ENCODE measurements around the gene TEX38.

DNA sequence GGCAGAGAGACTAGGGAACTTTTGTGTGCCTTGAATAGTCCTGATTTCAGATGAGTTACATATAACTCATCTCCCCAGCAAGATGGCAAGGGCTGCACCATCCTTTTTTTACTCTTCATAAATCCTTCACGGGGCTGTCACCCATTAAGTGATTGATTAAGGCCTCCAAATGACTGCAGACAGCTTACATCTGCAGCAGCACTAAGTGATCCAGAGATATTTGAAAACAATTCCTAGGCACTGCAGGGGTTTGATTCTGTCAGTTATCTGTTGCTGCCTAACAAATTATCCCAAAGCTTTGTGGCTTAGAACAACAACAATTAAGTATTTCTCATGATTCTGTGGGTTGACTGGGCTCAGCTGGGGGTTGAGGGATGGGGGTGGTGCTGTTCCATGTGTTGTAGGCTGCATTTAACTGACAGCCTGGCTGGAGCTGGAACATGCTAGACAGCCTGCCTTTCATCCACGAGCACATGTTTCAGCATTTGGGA lies 19.3 kb downstream of the TEX38 start:
- TF ChIP-seq, protein P1, sequence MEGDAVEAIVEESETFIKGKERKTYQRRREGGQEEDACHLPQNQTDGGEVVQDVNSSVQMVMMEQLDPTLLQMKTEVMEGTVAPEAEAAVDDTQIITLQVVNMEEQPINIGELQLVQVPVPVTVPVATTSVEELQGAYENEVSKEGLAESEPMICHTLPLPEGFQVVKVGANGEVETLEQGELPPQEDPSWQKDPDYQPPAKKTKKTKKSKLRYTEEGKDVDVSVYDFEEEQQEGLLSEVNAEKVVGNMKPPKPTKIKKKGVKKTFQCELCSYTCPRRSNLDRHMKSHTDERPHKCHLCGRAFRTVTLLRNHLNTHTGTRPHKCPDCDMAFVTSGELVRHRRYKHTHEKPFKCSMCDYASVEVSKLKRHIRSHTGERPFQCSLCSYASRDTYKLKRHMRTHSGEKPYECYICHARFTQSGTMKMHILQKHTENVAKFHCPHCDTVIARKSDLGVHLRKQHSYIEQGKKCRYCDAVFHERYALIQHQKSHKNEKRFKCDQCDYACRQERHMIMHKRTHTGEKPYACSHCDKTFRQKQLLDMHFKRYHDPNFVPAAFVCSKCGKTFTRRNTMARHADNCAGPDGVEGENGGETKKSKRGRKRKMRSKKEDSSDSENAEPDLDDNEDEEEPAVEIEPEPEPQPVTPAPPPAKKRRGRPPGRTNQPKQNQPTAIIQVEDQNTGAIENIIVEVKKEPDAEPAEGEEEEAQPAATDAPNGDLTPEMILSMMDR (conservative IDR thresholded peaks at IDR 0.05; ENCODE audit: low read length), result no peak
- TF ChIP-seq EZH2phosphoT487 (IDR thresholded peaks at IDR 0.05; ENCODE audit: borderline replicate concordance), result no peak

Data from Loucy (cell line).